Measurements from ENCODE around the gene DCPS.

DNA sequence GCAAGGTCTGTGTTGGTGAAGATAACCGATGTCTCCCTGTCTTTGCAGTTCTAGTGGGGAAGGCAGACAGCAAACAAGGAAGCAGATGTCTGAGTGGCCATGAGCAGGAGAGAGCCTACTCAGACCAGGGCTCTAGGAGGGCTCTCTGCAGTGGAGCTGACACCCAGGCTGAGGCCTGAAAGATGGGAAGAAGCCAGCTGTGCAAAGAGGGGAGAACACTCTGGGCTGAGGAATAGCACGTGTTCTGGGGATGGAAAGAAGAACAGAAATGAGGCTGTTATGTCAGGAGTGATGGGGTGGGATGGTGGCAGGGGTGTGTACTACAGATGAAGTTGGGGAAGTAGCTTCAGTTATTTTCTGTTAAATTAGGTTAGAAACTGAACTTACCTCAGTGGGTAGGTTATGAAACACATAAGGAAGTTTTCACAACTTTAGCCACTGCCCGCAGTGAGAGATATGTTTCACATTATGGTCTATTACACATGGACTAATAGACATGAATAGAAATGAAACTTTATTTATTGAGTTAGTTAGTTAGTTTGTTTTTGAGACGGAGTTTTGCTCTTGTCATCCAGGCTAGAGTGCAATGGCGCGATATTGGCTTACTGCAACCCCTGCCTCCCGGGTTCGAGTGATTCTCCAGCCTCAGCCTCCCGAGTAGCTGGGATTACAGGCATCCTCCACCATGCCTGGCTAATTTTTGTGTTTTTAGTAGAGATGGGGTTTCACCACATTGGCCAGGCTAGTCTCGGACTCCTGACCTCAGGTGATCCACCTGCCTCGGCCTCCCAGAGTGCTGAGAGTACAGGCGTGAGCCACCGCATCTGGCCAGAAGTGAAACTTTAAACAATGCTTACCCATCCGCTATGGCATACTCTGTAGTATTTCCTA lies 7.8 kb downstream of the DCPS start:
- TF ChIP-seq SIN3A (IDR thresholded peaks at IDR 0.05; ENCODE audit: borderline replicate concordance, insufficient read depth, low read length) (no peak), POLR2AphosphoS5 (IDR thresholded peaks at IDR 0.05; ENCODE audit: low read depth, low read length) (no peak), TAF1 (IDR thresholded peaks at IDR 0.05; ENCODE audit: borderline replicate concordance, insufficient read depth, low read length) (no peak)
- TF ChIP-seq, protein P1, sequence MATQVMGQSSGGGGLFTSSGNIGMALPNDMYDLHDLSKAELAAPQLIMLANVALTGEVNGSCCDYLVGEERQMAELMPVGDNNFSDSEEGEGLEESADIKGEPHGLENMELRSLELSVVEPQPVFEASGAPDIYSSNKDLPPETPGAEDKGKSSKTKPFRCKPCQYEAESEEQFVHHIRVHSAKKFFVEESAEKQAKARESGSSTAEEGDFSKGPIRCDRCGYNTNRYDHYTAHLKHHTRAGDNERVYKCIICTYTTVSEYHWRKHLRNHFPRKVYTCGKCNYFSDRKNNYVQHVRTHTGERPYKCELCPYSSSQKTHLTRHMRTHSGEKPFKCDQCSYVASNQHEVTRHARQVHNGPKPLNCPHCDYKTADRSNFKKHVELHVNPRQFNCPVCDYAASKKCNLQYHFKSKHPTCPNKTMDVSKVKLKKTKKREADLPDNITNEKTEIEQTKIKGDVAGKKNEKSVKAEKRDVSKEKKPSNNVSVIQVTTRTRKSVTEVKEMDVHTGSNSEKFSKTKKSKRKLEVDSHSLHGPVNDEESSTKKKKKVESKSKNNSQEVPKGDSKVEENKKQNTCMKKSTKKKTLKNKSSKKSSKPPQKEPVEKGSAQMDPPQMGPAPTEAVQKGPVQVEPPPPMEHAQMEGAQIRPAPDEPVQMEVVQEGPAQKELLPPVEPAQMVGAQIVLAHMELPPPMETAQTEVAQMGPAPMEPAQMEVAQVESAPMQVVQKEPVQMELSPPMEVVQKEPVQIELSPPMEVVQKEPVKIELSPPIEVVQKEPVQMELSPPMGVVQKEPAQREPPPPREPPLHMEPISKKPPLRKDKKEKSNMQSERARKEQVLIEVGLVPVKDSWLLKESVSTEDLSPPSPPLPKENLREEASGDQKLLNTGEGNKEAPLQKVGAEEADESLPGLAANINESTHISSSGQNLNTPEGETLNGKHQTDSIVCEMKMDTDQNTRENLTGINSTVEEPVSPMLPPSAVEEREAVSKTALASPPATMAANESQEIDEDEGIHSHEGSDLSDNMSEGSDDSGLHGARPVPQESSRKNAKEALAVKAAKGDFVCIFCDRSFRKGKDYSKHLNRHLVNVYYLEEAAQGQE (IDR thresholded peaks at IDR 0.05; ENCODE audit: insufficient read depth in 1 of 2, low read depth in 2 of 2, low read length in 2 of 2): no peak

All from PFSK-1 (cell line).